PFSK-1 (cell line): Measurements from ENCODE around the gene DCAF15.

Experiments
- POLR2AphosphoS5 ChIP-seq: IDR thresholded peaks from 2 replicates; pipeline ENCODE4 v1.6.1; 2012; ENCODE audit warnings: low read depth, mild to moderate bottlenecking, control low read depth, low read length, moderate library complexity
- REST ChIP-seq, 2 experiments: IDR thresholded peaks; 2 replicates each; pipeline versions ENCODE4 v1.6.1 to v1.8.0; 2011 to 2012; ENCODE audit warnings: low read depth in 2 of 2, low read length in 2 of 2, control low read depth in 1 of 2, inconsistent platforms in 1 of 2, mild to moderate bottlenecking in 1 of 2, moderate library complexity in 1 of 2; ENCODE audit not compliant: insufficient read depth in 1 of 2
- SIN3A ChIP-seq: IDR thresholded peaks from 2 replicates; pipeline ENCODE4 v1.6.1; 2012; ENCODE audit warnings: mild to moderate bottlenecking, low read length, moderate library complexity, borderline replicate concordance; ENCODE audit not compliant: insufficient read depth
- TAF1 ChIP-seq: IDR thresholded peaks from 2 replicates; pipeline ENCODE4 v1.6.1; 2012; ENCODE audit warnings: low read length, control low read depth, borderline replicate concordance; ENCODE audit not compliant: insufficient read depth

- TF ChIP-seq POLR2AphosphoS5 (no peak), SIN3A (no peak), TAF1 (no peak), REST (IDR thresholded peaks at IDR 0.05; ENCODE audit: insufficient read depth in 1 of 2, low read depth in 2 of 2, low read length in 2 of 2) (no peak)
These were observed 31.9 kb downstream of the DCAF15 start for GRCh38 chr19:13984186-13984585.
